GM21526 (cell line): Measurements from ENCODE around the gene UNKL.
A peak's percentile ranks its signal among the peaks of the same experiment; 100 is the strongest.

ENCODE experiments used
- ATAC-seq: cut with Tn5 transposase; IDR thresholded peaks from one replicate; pipeline ENCODE4 v1.9.1; 2021; ENCODE audit warnings: moderate library complexity; ENCODE audit not compliant: unreplicated experiment, low FRiP score

Gene UNKL

GRCh38 chr16:1357906-1358566 lies 56.5 kb downstream of the UNKL start:
- no peak for ATAC-seq

- no peak for ATAC-seq
Observed at GRCh38 chr16:1356061-1356900, 58.2 kb downstream of the UNKL start.

- no peak for ATAC-seq
Observed at GRCh38 chr16:1355591-1355990, 58.9 kb downstream of the UNKL start.

- no peak for ATAC-seq
Observed at GRCh38 chr16:1354815-1355540, 59.5 kb downstream of the UNKL start.

- peak; percentile 45 for ATAC-seq
Observed at GRCh38 chr16:1351582-1352362, 62.7 kb downstream of the UNKL start, which contains the start of the genes GNPTG and TSR3. GNPTG (plus strand) TSS chr16:1351931; CDS start chr16:1351966, 35 bp downstream. TSR3 (minus strand) TSS chr16:1351878; CDS start chr16:1351804, 74 bp downstream.

GRCh38 chr16:1351215-1351581 lies 63.3 kb downstream of the UNKL start:
- no peak for ATAC-seq

GRCh38 chr16:1350691-1351090 lies 63.8 kb downstream of the UNKL start:
- ATAC-seq: no peak

GRCh38 chr16:1349951-1350350 lies 64.6 kb downstream of the UNKL start:
- ATAC-seq: no peak

GRCh38 chr16:1349351-1349750 lies 65.2 kb downstream of the UNKL start:
- ATAC-seq: no peak

- no peak for ATAC-seq
Observed at GRCh38 chr16:1348926-1349325, 65.6 kb downstream of the UNKL start.

GRCh38 chr16:1348441-1348840 lies 66.1 kb downstream of the UNKL start:
- no peak for ATAC-seq

- ATAC-seq: no peak
Observed at GRCh38 chr16:1347962-1348361, 66.5 kb downstream of the UNKL start.

- ATAC-seq: no peak
Observed at GRCh38 chr16:1347286-1347855, 67.1 kb downstream of the UNKL start.

GRCh38 chr16:1346422-1347285 lies 67.8 kb downstream of the UNKL start:
- ATAC-seq: no peak

GRCh38 chr16:1345651-1346421 lies 68.7 kb downstream of the UNKL start:
- no peak for ATAC-seq

GRCh38 chr16:1345087-1345486 lies 69.4 kb downstream of the UNKL start:
- no peak for ATAC-seq

GRCh38 chr16:1344499-1344898 lies 70.0 kb downstream of the UNKL start:
- ATAC-seq: no peak

GRCh38 chr16:1343428-1344242 lies 70.9 kb downstream of the UNKL start:
- ATAC-seq: no peak
